ENCODE results near the gene FGD3.

- no peak for TF ChIP-seq CTCF (IDR thresholded peaks at IDR 0.05; ENCODE audit: control extremely low read depth in 1 of 3, insufficient read depth in 1 of 3, low read depth in 1 of 3, low read length in 3 of 3)
- no peak for TF ChIP-seq EP300 (IDR thresholded peaks at IDR 0.05; ENCODE audit: borderline replicate concordance in 1 of 2, low read depth in 2 of 2, low read length in 2 of 2)
- no peak for TF ChIP-seq ATF2 (IDR thresholded peaks at IDR 0.05; ENCODE audit: low read length)
- no peak for TF ChIP-seq RNF2 (IDR thresholded peaks at IDR 0.05; ENCODE audit: borderline replicate concordance, low read depth, low read length, missing control alignments, poor library complexity, severe bottlenecking)
- no peak for TF ChIP-seq RAD21 (IDR thresholded peaks at IDR 0.05 in 1 of 2, conservative IDR thresholded peaks at IDR 0.05 in 1 of 2; ENCODE audit: low read depth in 2 of 2, low read length in 2 of 2)
Measured at GRCh38 chr9:93030642-93031628, 83.6 kb downstream of the FGD3 start.

All from H1 (cell line).